GM23338 (cell line): ENCODE measurements around the gene FAU. TPM values are rescaled to one million over a fixed set of nuclear protein-coding genes. Genes with fewer than 3 reads are reported as not detected.

Experiments
- ATAC-seq: fragments of 200-7000 bp; cut with Tn5 transposase; 3 replicates; pipeline ENCODE4 v1.9.1; 2020
- DNase-seq: peaks from one replicate; pipeline ENCODE4 v3.0.0-alpha.2; 2015; ENCODE audit warnings: low spot score
- H2AFZ ChIP-seq: fragments of 200-600 bp; sonication (generic); 2 replicates; pipeline ENCODE4 v1.8.0; 2016; ENCODE audit warnings: antibody characterized with exemption, mild to moderate bottlenecking, moderate library complexity
- H3F3A ChIP-seq: fragments of 200-600 bp; sonication (generic); replicated peaks from 2 replicates; pipeline ENCODE4 v1.8.0; 2017; ENCODE audit warnings: antibody characterized with exemption, mixed run types, low read depth
- H3K27ac ChIP-seq: fragments of 200-600 bp; sonication (generic); 2 replicates; pipeline ENCODE4 v1.6.1; 2016; ENCODE audit warnings: low read depth
- H3K27me3 ChIP-seq: fragments of 200-600 bp; sonication (generic); 2 replicates; pipeline ENCODE4 v1.8.0; 2016; ENCODE audit warnings: mild to moderate bottlenecking, mixed run types, moderate library complexity; ENCODE audit not compliant: insufficient read depth
- H3K36me3 ChIP-seq: fragments of 200-600 bp; sonication (generic); 2 replicates; pipeline ENCODE4 v1.8.0; 2016; ENCODE audit warnings: mild to moderate bottlenecking; ENCODE audit not compliant: insufficient read depth
- H3K4me1 ChIP-seq: fragments of 200-600 bp; sonication (generic); 2 replicates; pipeline ENCODE4 v1.8.0; 2016; ENCODE audit warnings: mild to moderate bottlenecking, moderate library complexity; ENCODE audit not compliant: insufficient read depth
- H3K4me2 ChIP-seq: fragments of 200-600 bp; sonication (generic); 2 replicates; pipeline ENCODE4 v1.7.1; 2017; ENCODE audit warnings: mixed run types
- H3K4me3 ChIP-seq: fragments of 200-600 bp; sonication (generic); 2 replicates; pipeline ENCODE4 v1.6.1; 2016; ENCODE audit warnings: mixed run types
- H3K79me2 ChIP-seq: fragments of 200-600 bp; sonication (generic); replicated peaks from 2 replicates; pipeline ENCODE4 v1.8.0; 2017; ENCODE audit warnings: mild to moderate bottlenecking; ENCODE audit not compliant: insufficient read depth
- H3K9me2 ChIP-seq: fragments of 200-600 bp; sonication (generic); 2 replicates; pipeline ENCODE4 v1.8.0; 2017; ENCODE audit not compliant: insufficient read depth
- H4K20me1 ChIP-seq: fragments of 200-600 bp; sonication (generic); replicated peaks from 2 replicates; pipeline ENCODE4 v1.8.0; 2017; ENCODE audit warnings: mild to moderate bottlenecking; ENCODE audit not compliant: insufficient read depth
- H3K27ac Mint-ChIP-seq: 2 replicates; pipeline ENCODE4 v1.8.0; 2020; ENCODE audit warnings: inconsistent platforms, mild to moderate bottlenecking, moderate library complexity, mixed read lengths
- H3K27me3 Mint-ChIP-seq: 3 replicates; pipeline ENCODE4 v1.8.0; 2022; ENCODE audit warnings: low read depth, mild to moderate bottlenecking, moderate library complexity, mixed read lengths, inconsistent platforms; ENCODE audit not compliant: insufficient read depth, poor library complexity
- H3K36me3 Mint-ChIP-seq: 3 replicates; pipeline ENCODE4 v1.8.0; 2021; ENCODE audit warnings: low read depth, mild to moderate bottlenecking, inconsistent platforms, moderate library complexity, mixed read lengths
- H3K4me1 Mint-ChIP-seq: 3 replicates; pipeline ENCODE4 v1.8.0; 2020; ENCODE audit warnings: mild to moderate bottlenecking, inconsistent platforms, mixed read lengths
- H3K4me3 Mint-ChIP-seq: 3 replicates; pipeline ENCODE4 v1.8.0; 2021; ENCODE audit warnings: moderate library complexity, mild to moderate bottlenecking, inconsistent platforms, mixed read lengths
- H3K9me3 Mint-ChIP-seq: 3 replicates; pipeline ENCODE4 v1.8.0; 2020; ENCODE audit warnings: moderate library complexity, mild to moderate bottlenecking, inconsistent platforms, mixed read lengths
- NANOG ChIP-seq: IDR thresholded peaks from 2 replicates; pipeline ENCODE4 v1.6.1; 2016; ENCODE audit warnings: antibody characterized with exemption, borderline replicate concordance
- POLR2AphosphoS5 ChIP-seq: IDR thresholded peaks from 2 replicates; pipeline ENCODE4 v1.6.1; 2016; ENCODE audit warnings: antibody characterized with exemption, low read depth
- STAT1 ChIP-seq: IDR thresholded peaks from one replicate; pipeline ENCODE4 v1.6.1; 2016; ENCODE audit warnings: antibody characterized with exemption; ENCODE audit not compliant: unreplicated experiment
- ZNF114 ChIP-seq: fragments of 250-450 bp; sonication (Bioruptor Pico); IDR thresholded peaks from 2 replicates; pipeline ENCODE4 v1.5.0; 2020; ENCODE audit warnings: mild to moderate bottlenecking, moderate library complexity
- ZNF331 ChIP-seq: fragments of 250-450 bp; sonication (Bioruptor Pico); IDR thresholded peaks from 2 replicates; pipeline ENCODE4 v1.5.0; 2020; ENCODE audit warnings: low read depth, mild to moderate bottlenecking, moderate library complexity
- polyA plus RNA-seq: library from polyadenylated mRNA; unstranded; fragments of >200 nt; fragmentation: Nextera tagmentation; extraction: Ambion mirVana; gene quantifications from 2 replicates; pipeline ENCODE4 v1.2.1, GENCODE V29; 2016
- total RNA-seq: library from RNA; depleted of rRNA; stranded (reverse); fragments of >200 nt; shearing (Covaris generic); gene quantifications from 2 replicates; pipeline ENCODE4 v1.2.3, GENCODE V29; 2014
- TF ChIP-seq, protein P1 (sequence below), 2 experiments: fragments of 200-600 bp in 1 of 2; sonication (generic) in 1 of 2; conservative IDR thresholded peaks; 2 replicates each; pipeline versions ENCODE4 v1.5.1 to v1.6.1; 2016 to 2017; ENCODE audit warnings: antibody characterized with exemption in 2 of 2, low read depth in 2 of 2, mild to moderate bottlenecking in 2 of 2, moderate library complexity in 1 of 2
- TF ChIP-seq, protein P2 (sequence below): IDR thresholded peaks from one replicate; pipeline ENCODE4 v1.6.1; 2018; ENCODE audit warnings: antibody characterized with exemption; ENCODE audit not compliant: unreplicated experiment
- TF ChIP-seq, protein P3 (sequence below): IDR thresholded peaks from 2 replicates; pipeline ENCODE4 v1.6.1; 2016; ENCODE audit warnings: antibody characterized with exemption

FAU gene
- total and polyA plus RNA-seq, 2 experiments from 2014 or later, result 262 to 1,177 TPM

DNA sequence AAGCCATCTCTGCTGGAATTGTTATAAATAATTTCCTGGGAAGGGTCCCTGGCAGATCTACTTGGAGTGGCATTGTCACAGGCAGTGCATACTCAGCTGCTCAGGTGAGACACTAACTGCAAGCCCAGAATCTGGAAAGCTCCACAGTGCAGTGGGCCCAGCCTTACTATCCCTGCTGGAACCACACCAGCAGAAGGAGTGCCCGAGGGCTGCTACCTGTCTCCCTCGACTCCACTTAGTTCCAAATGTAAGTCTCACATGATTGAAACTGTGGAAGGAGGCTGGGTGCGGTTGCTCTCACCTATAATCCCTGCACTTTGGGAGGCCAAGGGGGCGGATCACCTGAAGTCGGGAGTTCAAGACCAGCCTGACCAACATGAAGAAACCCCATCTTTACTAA lies 26.7 kb upstream of the FAU start (continued):
- TF ChIP-seq, protein P1, sequence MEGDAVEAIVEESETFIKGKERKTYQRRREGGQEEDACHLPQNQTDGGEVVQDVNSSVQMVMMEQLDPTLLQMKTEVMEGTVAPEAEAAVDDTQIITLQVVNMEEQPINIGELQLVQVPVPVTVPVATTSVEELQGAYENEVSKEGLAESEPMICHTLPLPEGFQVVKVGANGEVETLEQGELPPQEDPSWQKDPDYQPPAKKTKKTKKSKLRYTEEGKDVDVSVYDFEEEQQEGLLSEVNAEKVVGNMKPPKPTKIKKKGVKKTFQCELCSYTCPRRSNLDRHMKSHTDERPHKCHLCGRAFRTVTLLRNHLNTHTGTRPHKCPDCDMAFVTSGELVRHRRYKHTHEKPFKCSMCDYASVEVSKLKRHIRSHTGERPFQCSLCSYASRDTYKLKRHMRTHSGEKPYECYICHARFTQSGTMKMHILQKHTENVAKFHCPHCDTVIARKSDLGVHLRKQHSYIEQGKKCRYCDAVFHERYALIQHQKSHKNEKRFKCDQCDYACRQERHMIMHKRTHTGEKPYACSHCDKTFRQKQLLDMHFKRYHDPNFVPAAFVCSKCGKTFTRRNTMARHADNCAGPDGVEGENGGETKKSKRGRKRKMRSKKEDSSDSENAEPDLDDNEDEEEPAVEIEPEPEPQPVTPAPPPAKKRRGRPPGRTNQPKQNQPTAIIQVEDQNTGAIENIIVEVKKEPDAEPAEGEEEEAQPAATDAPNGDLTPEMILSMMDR (conservative IDR thresholded peaks at IDR 0.05; ENCODE audit: low read depth in 2 of 2), result no peak
- TF ChIP-seq, protein P2, sequence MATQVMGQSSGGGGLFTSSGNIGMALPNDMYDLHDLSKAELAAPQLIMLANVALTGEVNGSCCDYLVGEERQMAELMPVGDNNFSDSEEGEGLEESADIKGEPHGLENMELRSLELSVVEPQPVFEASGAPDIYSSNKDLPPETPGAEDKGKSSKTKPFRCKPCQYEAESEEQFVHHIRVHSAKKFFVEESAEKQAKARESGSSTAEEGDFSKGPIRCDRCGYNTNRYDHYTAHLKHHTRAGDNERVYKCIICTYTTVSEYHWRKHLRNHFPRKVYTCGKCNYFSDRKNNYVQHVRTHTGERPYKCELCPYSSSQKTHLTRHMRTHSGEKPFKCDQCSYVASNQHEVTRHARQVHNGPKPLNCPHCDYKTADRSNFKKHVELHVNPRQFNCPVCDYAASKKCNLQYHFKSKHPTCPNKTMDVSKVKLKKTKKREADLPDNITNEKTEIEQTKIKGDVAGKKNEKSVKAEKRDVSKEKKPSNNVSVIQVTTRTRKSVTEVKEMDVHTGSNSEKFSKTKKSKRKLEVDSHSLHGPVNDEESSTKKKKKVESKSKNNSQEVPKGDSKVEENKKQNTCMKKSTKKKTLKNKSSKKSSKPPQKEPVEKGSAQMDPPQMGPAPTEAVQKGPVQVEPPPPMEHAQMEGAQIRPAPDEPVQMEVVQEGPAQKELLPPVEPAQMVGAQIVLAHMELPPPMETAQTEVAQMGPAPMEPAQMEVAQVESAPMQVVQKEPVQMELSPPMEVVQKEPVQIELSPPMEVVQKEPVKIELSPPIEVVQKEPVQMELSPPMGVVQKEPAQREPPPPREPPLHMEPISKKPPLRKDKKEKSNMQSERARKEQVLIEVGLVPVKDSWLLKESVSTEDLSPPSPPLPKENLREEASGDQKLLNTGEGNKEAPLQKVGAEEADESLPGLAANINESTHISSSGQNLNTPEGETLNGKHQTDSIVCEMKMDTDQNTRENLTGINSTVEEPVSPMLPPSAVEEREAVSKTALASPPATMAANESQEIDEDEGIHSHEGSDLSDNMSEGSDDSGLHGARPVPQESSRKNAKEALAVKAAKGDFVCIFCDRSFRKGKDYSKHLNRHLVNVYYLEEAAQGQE, result no peak
- TF ChIP-seq STAT1 (no peak), ZNF331 (no peak), POLR2AphosphoS5 (no peak), ZNF114 (CRISPR knock-in tag) (no peak)

- no peak overlapping the region for H3K27ac Mint-ChIP-seq
- no peaks in the 10 kb centered on the region for H3K9me2 ChIP-seq
- no peak overlapping the region for H3K27ac ChIP-seq
- H3K79me2 ChIP-seq, result no peaks in the 10 kb centered on the region
- no peak for DNase-seq
- no peaks in the 10 kb centered on the region for H3F3A ChIP-seq
- no peak overlapping the region for H3K4me2 ChIP-seq
- no peak overlapping the region for H3K4me3 ChIP-seq
- no peak for ATAC-seq
- no peaks in the 10 kb centered on the region for H4K20me1 ChIP-seq
- H3K4me1 Mint-ChIP-seq, result peaks cover 5% of the 10 kb centered on the region; the same call in 1 of the 3 replicates
- no peaks in the 10 kb centered on the region for H3K4me1 ChIP-seq
- no peaks in the 10 kb centered on the region for H3K36me3 ChIP-seq
- H2AFZ ChIP-seq, result no peak overlapping the region
- H3K9me3 Mint-ChIP-seq, result peaks cover 9% of the 10 kb centered on the region; the same call in 1 of the 3 replicates
- no peak overlapping the region for H3K4me3 Mint-ChIP-seq
- peaks cover 19% of the 10 kb centered on the region for H3K27me3 Mint-ChIP-seq
- TF ChIP-seq NANOG, result no peak
- TF ChIP-seq, protein P3, sequence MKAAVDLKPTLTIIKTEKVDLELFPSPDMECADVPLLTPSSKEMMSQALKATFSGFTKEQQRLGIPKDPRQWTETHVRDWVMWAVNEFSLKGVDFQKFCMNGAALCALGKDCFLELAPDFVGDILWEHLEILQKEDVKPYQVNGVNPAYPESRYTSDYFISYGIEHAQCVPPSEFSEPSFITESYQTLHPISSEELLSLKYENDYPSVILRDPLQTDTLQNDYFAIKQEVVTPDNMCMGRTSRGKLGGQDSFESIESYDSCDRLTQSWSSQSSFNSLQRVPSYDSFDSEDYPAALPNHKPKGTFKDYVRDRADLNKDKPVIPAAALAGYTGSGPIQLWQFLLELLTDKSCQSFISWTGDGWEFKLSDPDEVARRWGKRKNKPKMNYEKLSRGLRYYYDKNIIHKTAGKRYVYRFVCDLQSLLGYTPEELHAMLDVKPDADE, result no peak
- no peaks in the 10 kb centered on the region; the same call in 2 of the 3 replicates for H3K36me3 Mint-ChIP-seq
- H3K27me3 ChIP-seq, result no peaks in the 10 kb centered on the region
Measured at GRCh38 chr11:65147352-65148075, 25.6 kb upstream of the FAU start.
